Esophagus squamous epithelium (tissue), 4 donors: ENCODE data around the gene DENND10.
"Not testable (repeated sequence)": the region's sequence is repeated elsewhere in the genome, so short reads cannot be mapped to it uniquely, and the experiment has no call there.

Source experiments
- CTCF ChIP-seq, 6 experiments: fragments of 450-650 bp in 4 of 6; fragments of 200-600 bp in 2 of 6; sonication (generic) in 2 of 6; IDR thresholded peaks; one replicate each; pipeline ENCODE4 v1.5.1; 2016 to 2019; ENCODE audit warnings: antibody characterized with exemption in 6 of 6, mild to moderate bottlenecking in 4 of 6, moderate library complexity in 4 of 6
- POLR2A ChIP-seq, 4 donors: fragments of 450-650 bp; IDR thresholded peaks; one replicate each; pipeline ENCODE4 v1.6.1; 2017; ENCODE audit warnings: antibody characterized with exemption in 4 of 4, mild to moderate bottlenecking in 4 of 4, moderate library complexity in 3 of 4

DNA sequence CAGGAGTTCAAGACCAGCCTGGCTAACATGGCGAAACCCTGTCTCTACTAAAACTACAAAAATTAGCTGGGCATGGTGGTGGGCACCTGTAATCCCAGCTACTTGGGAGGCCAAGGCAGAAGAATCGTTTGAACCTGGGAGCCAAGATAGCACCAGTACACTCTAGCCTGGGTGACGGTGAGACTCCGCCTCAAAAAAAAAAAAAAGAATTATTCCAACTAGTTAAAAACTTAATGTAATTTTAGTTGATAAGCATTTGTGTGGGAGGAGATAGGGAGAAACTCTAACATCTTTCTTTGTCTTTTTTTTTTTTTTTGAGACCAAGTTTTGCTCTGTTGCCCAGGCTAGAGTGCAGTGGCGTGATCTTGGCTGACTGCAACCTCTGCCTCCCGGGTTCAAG, 3.2 kb downstream of the DENND10 start:
- not testable (repeated sequence) for TF ChIP-seq CTCF, POLR2A (IDR thresholded peaks at IDR 0.05)
